Body of pancreas (tissue), 4 donors: ENCODE measurements around the gene EN1.

Experiments
- POLR2A ChIP-seq, 3 donors: fragments of 450-650 bp; IDR thresholded peaks; one replicate each; pipeline ENCODE4 v1.6.1; 2016; ENCODE audit warnings: antibody characterized with exemption in 3 of 3, mild to moderate bottlenecking in 2 of 3
- TF ChIP-seq, protein P1 (sequence below), 7 experiments: fragments of 450-650 bp in 4 of 7; fragments of 200-600 bp in 3 of 7; sonication (generic) in 3 of 7; IDR thresholded peaks; one replicate each; pipeline ENCODE4 v1.5.1; 2016 to 2019; ENCODE audit warnings: antibody characterized with exemption in 7 of 7

DNA sequence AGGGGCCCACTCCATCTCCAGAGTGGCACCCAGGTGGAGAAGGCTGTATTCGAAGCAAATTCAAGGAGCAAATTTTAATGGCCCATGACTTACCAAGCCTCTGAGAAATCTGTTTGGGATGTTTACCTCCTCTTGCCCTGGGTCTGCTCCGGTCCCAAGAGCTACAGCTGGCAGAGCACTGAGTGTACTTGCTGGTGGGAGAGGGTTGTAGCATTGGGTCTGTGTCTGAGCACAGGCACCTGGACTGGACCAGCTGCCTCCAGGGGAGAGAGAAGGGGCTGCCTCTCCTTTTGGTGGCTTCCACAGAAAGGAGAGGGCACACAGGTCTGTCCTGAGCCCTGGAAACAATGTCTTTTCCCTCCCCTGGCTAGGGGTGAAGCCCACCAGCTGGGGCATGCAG, 9.8 kb downstream of the EN1 start:
- TF ChIP-seq, protein P1, sequence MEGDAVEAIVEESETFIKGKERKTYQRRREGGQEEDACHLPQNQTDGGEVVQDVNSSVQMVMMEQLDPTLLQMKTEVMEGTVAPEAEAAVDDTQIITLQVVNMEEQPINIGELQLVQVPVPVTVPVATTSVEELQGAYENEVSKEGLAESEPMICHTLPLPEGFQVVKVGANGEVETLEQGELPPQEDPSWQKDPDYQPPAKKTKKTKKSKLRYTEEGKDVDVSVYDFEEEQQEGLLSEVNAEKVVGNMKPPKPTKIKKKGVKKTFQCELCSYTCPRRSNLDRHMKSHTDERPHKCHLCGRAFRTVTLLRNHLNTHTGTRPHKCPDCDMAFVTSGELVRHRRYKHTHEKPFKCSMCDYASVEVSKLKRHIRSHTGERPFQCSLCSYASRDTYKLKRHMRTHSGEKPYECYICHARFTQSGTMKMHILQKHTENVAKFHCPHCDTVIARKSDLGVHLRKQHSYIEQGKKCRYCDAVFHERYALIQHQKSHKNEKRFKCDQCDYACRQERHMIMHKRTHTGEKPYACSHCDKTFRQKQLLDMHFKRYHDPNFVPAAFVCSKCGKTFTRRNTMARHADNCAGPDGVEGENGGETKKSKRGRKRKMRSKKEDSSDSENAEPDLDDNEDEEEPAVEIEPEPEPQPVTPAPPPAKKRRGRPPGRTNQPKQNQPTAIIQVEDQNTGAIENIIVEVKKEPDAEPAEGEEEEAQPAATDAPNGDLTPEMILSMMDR (IDR thresholded peaks at IDR 0.05) = no peak
- TF ChIP-seq POLR2A (IDR thresholded peaks at IDR 0.05) = no peak
